CD14-positive monocyte (primary cell): Measurements from ENCODE around the gene SCMH1. TPM values are rescaled to one million over a fixed set of nuclear protein-coding genes. Genes with fewer than 3 reads are reported as not detected.
"Not testable (repeated sequence)": the region's sequence is repeated elsewhere in the genome, so short reads cannot be mapped to it uniquely, and the experiment has no call there.

ENCODE experiments used
- DNase-seq, 3 donors: peaks; one replicate each; pipeline ENCODE4 v3.0.0-alpha.2; 2011 to 2022
- H2AFZ ChIP-seq: 2 replicates; pipeline ENCODE4 v1.6.0; 2012; ENCODE audit warnings: mild to moderate bottlenecking, low read depth, low read length, inconsistent platforms; ENCODE audit not compliant: insufficient read depth, poor library complexity, severe bottlenecking
- H3K27ac ChIP-seq, 2 donors: 1 replicate in 1 of 2; 2 replicates in 1 of 2; pipeline ENCODE4 v1.5.1; 2012 to 2013; ENCODE audit warnings: low read length in 2 of 2, control low read depth in 1 of 2, inconsistent platforms in 1 of 2, low read depth in 1 of 2, mild to moderate bottlenecking in 1 of 2
- H3K27me3 ChIP-seq, 2 donors: one replicate each; pipeline versions ENCODE4 v1.6.0 to v1.6.1; 2011 to 2013; ENCODE audit warnings: low read length in 2 of 2; ENCODE audit not compliant: control insufficient read depth in 2 of 2, insufficient read depth in 2 of 2
- H3K36me3 ChIP-seq, 2 donors: replicated peaks in 1 of 2; 1 replicate in 1 of 2; 2 replicates in 1 of 2; pipeline versions ENCODE4 v1.5.1 to v1.6.1; 2012 to 2013; ENCODE audit warnings: low read length in 2 of 2, control low read depth in 1 of 2, inconsistent platforms in 1 of 2, mild to moderate bottlenecking in 1 of 2; ENCODE audit not compliant: insufficient read depth in 2 of 2, control insufficient read depth in 1 of 2
- H3K4me1 ChIP-seq, 2 donors: 1 replicate in 1 of 2; 2 replicates in 1 of 2; pipeline versions ENCODE4 v1.5.1 to v1.6.1; 2012 to 2013; ENCODE audit warnings: low read length in 2 of 2, control low read depth in 1 of 2, inconsistent platforms in 1 of 2, mild to moderate bottlenecking in 1 of 2, moderate library complexity in 1 of 2; ENCODE audit not compliant: insufficient read depth in 2 of 2, control insufficient read depth in 1 of 2
- H3K4me2 ChIP-seq: replicated peaks from 2 replicates; pipeline ENCODE3; 2012; ENCODE audit warnings: low read length, moderate library complexity, mild to moderate bottlenecking; ENCODE audit not compliant: poor library complexity, severe bottlenecking; ENCODE audit errors: extremely low read depth
- H3K4me3 ChIP-seq, 3 experiments: fragments of 200-600 bp in 1 of 3; sonication (generic) in 1 of 3; replicated peaks in 1 of 3; 1 replicate in 2 of 3; 2 replicates in 1 of 3; pipeline ENCODE4 v1.5.1; 2011 to 2013; ENCODE audit warnings: low read length in 3 of 3, mild to moderate bottlenecking in 3 of 3, control low read depth in 2 of 3, low read depth in 2 of 3, inconsistent platforms in 1 of 3, moderate library complexity in 1 of 3
- H3K79me2 ChIP-seq: 2 replicates; pipeline ENCODE4 v1.6.0; 2012; ENCODE audit warnings: mild to moderate bottlenecking, control low read depth, inconsistent platforms, low read length, moderate library complexity; ENCODE audit not compliant: insufficient read depth
- H3K9ac ChIP-seq: 2 replicates; pipeline ENCODE4 v1.6.0; 2017; ENCODE audit warnings: low read length, mild to moderate bottlenecking; ENCODE audit not compliant: insufficient read depth, poor library complexity, severe bottlenecking
- H3K9me3 ChIP-seq, 2 donors: replicated peaks in 1 of 2; 1 replicate in 1 of 2; 2 replicates in 1 of 2; pipeline versions ENCODE4 v1.5.1 to v1.6.1; 2012 to 2013; ENCODE audit warnings: low read length in 2 of 2, control low read depth in 1 of 2; ENCODE audit not compliant: control insufficient read depth in 1 of 2, insufficient read depth in 1 of 2
- H4K20me1 ChIP-seq: 2 replicates; pipeline ENCODE4 v1.6.0; 2012; ENCODE audit warnings: mild to moderate bottlenecking, low read length, control low read depth, moderate library complexity; ENCODE audit not compliant: insufficient read depth
- H3K27ac Mint-ChIP-seq, 7 donors: one replicate each; pipeline ENCODE4 v1.8.0; 2020; ENCODE audit warnings: mild to moderate bottlenecking in 7 of 7, mixed read lengths in 7 of 7, moderate library complexity in 6 of 7, inconsistent platforms in 2 of 7
- H3K27me3 Mint-ChIP-seq, 3 donors: one replicate each; pipeline ENCODE4 v1.8.0; 2021 to 2022; ENCODE audit warnings: low read depth in 3 of 3, mild to moderate bottlenecking in 3 of 3, mixed read lengths in 3 of 3, moderate library complexity in 3 of 3, inconsistent platforms in 1 of 3
- H3K36me3 Mint-ChIP-seq, 2 donors: one replicate each; pipeline ENCODE4 v1.8.0; 2020; ENCODE audit warnings: mixed read lengths in 2 of 2, inconsistent platforms in 1 of 2, mild to moderate bottlenecking in 1 of 2
- H3K4me1 Mint-ChIP-seq: one replicate; pipeline ENCODE4 v1.8.0; 2020; ENCODE audit warnings: mild to moderate bottlenecking, mixed read lengths
- H3K4me3 Mint-ChIP-seq, 2 donors: one replicate each; pipeline ENCODE4 v1.8.0; 2020; ENCODE audit warnings: mild to moderate bottlenecking in 2 of 2, mixed read lengths in 2 of 2, moderate library complexity in 1 of 2
- H3K9me3 Mint-ChIP-seq, 7 donors: one replicate each; pipeline ENCODE4 v1.8.0; 2020 to 2022; ENCODE audit warnings: mixed read lengths in 7 of 7, mild to moderate bottlenecking in 6 of 7, moderate library complexity in 6 of 7, inconsistent platforms in 2 of 7
- CTCF ChIP-seq: fragments of 200-600 bp; IDR thresholded peaks from one replicate; pipeline ENCODE4 v1.8.0; 2022; ENCODE audit warnings: antibody characterized with exemption, mild to moderate bottlenecking
- WGBS: methylation state at CpG from one replicate; pipeline ENCODE4 v1.1.5; 2013; ENCODE audit warnings: missing lambda C conversion rate; ENCODE audit not compliant: insufficient coverage; 5-methylcytosine and 5-hydroxymethylcytosine counted together
- intact Hi-C, 2 donors: fragments of 100-400 bp; cut with micrococcal nuclease; formaldehyde crosslinking; loops; one replicate each; pipeline versions ENCODE4 v1.15.0 to v1.15.1; 2023
- polyA plus RNA-seq, 3 donors: library from polyadenylated mRNA; depleted of rRNA in 1 of 3; unstranded in 2 of 3; stranded (reverse) in 1 of 3; fragments of 300-500 nt in 2 of 3; fragments of >200 nt in 1 of 3; fragmentation: Illumina TruSeq in 2 of 3; gene quantifications; 1 replicate in 2 of 3; 2 replicates in 1 of 3; pipeline ENCODE4 v1.2.3, GENCODE V29; 2012 to 2021

Gene SCMH1
- polyA plus RNA-seq, 3 donors, result 0.66 to 12.7 (median 0.74) TPM

- Mint-ChIP-seq H3K27ac (peak overlapping the region in 2 of 7 donors; percentile 12 to 77), H3K27me3 (peaks cover 0 to 3% (median 0%) of the 10 kb centered on the region in 3 donors), H3K36me3 (peaks cover 17 to 34% of the 10 kb centered on the region in 2 donors), H3K4me1 (peaks cover 14% of the 10 kb centered on the region), H3K4me3 (no peak overlapping the region), H3K9me3 (peaks cover 11 to 22% (median 16%) of the 10 kb centered on the region in 7 donors)
- intact Hi-C loops, result no loop called here
- H3K27me3 ChIP-seq, result no peaks in the 10 kb centered on the region
- H3K4me1 ChIP-seq, result peaks cover 2 to 7% of the 10 kb centered on the region in 2 donors
- H2AFZ ChIP-seq, result no peak overlapping the region
- H3K36me3 ChIP-seq, result peaks cover 0 to 12% of the 10 kb centered on the region in 2 donors
- no peak overlapping the region for H3K9ac ChIP-seq
- DNase-seq, result no peak
- no peak overlapping the region for H3K4me3 ChIP-seq
- no peak overlapping the region for H3K4me2 ChIP-seq
- H3K27ac ChIP-seq, result no peak overlapping the region
- H3K79me2 ChIP-seq, result peaks cover 44% of the 10 kb centered on the region
- no peaks in the 10 kb centered on the region for H4K20me1 ChIP-seq
- no peak for TF ChIP-seq CTCF
- peaks cover 12 to 17% of the 10 kb centered on the region in 2 donors for H3K9me3 ChIP-seq
These were observed 26.5 kb downstream of the SCMH1 start for GRCh38 chr1:41215623-41216022.

DNA sequence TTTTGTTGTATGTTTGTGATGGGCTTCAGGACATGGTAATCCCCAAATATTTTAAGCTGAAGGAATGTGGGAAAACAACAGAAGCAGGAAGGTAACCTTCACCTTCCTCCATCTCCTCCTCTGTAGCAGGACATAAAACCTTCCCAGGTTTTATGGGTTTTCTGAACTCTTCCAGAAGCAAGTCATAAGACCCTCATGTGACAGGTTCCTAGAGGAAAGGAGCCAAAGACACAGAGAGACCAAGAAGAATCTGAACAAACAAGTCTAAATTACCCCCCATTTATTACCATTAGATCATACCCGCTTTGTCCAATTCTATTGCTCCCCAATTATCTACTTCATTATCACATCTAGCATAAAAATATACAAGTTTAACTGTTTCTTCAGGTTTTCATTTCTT, 28.8 kb downstream of the SCMH1 start:
- Histone ChIP-seq H3K9me3 (peaks cover 0 to 3% of the 10 kb centered on the region in 2 donors), H3K4me1 (peaks cover 2 to 7% of the 10 kb centered on the region in 2 donors), H3K79me2 (peaks cover 26% of the 10 kb centered on the region), H3K27me3 (no peaks in the 10 kb centered on the region), H3K4me2 (no peak overlapping the region), H3K36me3 (no peaks in the 10 kb centered on the region), H3K27ac (no peak overlapping the region), H3K4me3 (no peak overlapping the region), H2AFZ (no peak overlapping the region), H4K20me1 (no peaks in the 10 kb centered on the region), H3K9ac (no peak overlapping the region)
- WGBS, result no CpG with 5 or more reads among the region's 1 CpG
- intact Hi-C loops, result no loop called here
- peaks cover 28% of the 10 kb centered on the region for H3K4me1 Mint-ChIP-seq
- peaks cover 12 to 20% of the 10 kb centered on the region in 2 donors for H3K36me3 Mint-ChIP-seq
- DNase-seq, result no peak
- no peak overlapping the region for H3K4me3 Mint-ChIP-seq
- no peak for TF ChIP-seq CTCF
- H3K9me3 Mint-ChIP-seq, result peaks cover 1 to 9% (median 6%) of the 10 kb centered on the region in 7 donors
- H3K27me3 Mint-ChIP-seq, result peaks cover 0 to 3% (median 0%) of the 10 kb centered on the region in 3 donors
- H3K27ac Mint-ChIP-seq, result no peak overlapping the region

DNA sequence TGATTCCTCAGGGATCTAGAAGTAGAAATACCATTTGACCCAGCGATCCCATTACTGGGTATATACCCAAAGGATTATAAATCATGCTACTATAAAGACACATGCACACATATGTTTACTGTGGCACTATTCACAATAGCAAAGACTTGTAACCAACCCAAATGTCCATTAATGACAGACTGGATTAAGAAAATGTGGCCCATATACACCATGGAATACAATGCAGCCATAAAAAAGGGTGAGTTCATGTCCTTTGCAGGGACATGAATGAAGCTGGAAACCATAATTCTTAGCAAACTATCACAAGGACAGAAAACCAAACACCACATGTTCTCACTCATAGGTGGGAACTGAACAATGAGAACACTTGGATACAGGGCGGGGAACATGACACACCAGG, 30.5 kb downstream of the SCMH1 start:
- H3K36me3 Mint-ChIP-seq, H3K9me3 ChIP-seq, intact Hi-C loops, H3K4me1 ChIP-seq, DNase-seq, H3K4me3 Mint-ChIP-seq, H4K20me1 ChIP-seq, H3K27me3 ChIP-seq, H3K27ac Mint-ChIP-seq, H3K27me3 Mint-ChIP-seq, H3K9me3 Mint-ChIP-seq, H3K4me2 ChIP-seq, H2AFZ ChIP-seq, H3K9ac ChIP-seq, H3K4me3 ChIP-seq, H3K27ac ChIP-seq, H3K36me3 ChIP-seq: not testable (repeated sequence)
- H3K4me1 Mint-ChIP-seq, result peaks cover 30% of the 10 kb centered on the region
- H3K79me2 ChIP-seq, result peaks cover 21% of the 10 kb centered on the region
- WGBS, result no CpG with 5 or more reads among the region's 2 CpGs
